MCF 10A (cell line): ENCODE data around the gene DUOXA2. TPM values are rescaled to one million over a fixed set of nuclear protein-coding genes. Genes with fewer than 3 reads are reported as not detected.
A peak's percentile ranks its signal among the peaks of the same experiment; 100 is the strongest.

Source experiments
- BruUV-seq: library from RNA; stranded (reverse); fragments of 400-500 nt; replicated peaks from 2 replicates; lab custom pipeline; 2021; lab: Mats Ljungman, UMichigan
- CTCF ChIA-PET: fragments of 300-600 bp; sonication (Branson Sonifier 250); formaldehyde crosslinking; extraction: SDS; loops from one replicate; lab custom pipeline; 2021; ENCODE audit warnings: antibody characterized with exemption, inconsistent platforms; lab: Yijun Ruan, JAX
- POLR2A ChIA-PET: fragments of 300-600, 350-650 bp; sonication (Branson Sonifier 250); formaldehyde crosslinking; extraction: SDS; loops from one replicate; lab custom pipeline; 2020; ENCODE audit warnings: antibody characterized with exemption, inconsistent platforms; lab: Yijun Ruan, JAX
- DNase-seq: peaks from one replicate; pipeline ENCODE4 v3.0.0-alpha.2; 2018; ENCODE audit not compliant: unreplicated experiment
- H3K27ac Mint-ChIP-seq: one replicate; pipeline ENCODE4 v1.8.0; 2022; ENCODE audit warnings: mild to moderate bottlenecking, low read depth, mixed read lengths; ENCODE audit not compliant: unreplicated experiment
- H3K27me3 Mint-ChIP-seq: one replicate; pipeline ENCODE4 v1.8.0; 2022; ENCODE audit warnings: mixed read lengths; ENCODE audit not compliant: insufficient read depth, unreplicated experiment
- H3K36me3 Mint-ChIP-seq: one replicate; pipeline ENCODE4 v1.8.0; 2022; ENCODE audit warnings: mild to moderate bottlenecking, moderate library complexity, mixed read lengths; ENCODE audit not compliant: insufficient read depth, unreplicated experiment
- H3K4me1 Mint-ChIP-seq: one replicate; pipeline ENCODE4 v1.8.0; 2022; ENCODE audit warnings: mixed read lengths; ENCODE audit not compliant: insufficient read depth, unreplicated experiment
- H3K4me3 Mint-ChIP-seq: one replicate; pipeline ENCODE4 v1.8.0; 2022; ENCODE audit warnings: mild to moderate bottlenecking, moderate library complexity, mixed read lengths; ENCODE audit not compliant: unreplicated experiment
- H3K9me3 Mint-ChIP-seq: one replicate; pipeline ENCODE4 v1.8.0; 2022; ENCODE audit warnings: mixed read lengths; ENCODE audit not compliant: unreplicated experiment
- CTCF ChIP-seq: fragments of 200-600 bp; IDR thresholded peaks from one replicate; pipeline ENCODE4 v1.8.0; 2022; ENCODE audit warnings: antibody characterized with exemption, mild to moderate bottlenecking; ENCODE audit not compliant: unreplicated experiment
- intact Hi-C: fragments of 100-400 bp; cut with micrococcal nuclease; formaldehyde crosslinking; loops from 2 replicates; pipeline ENCODE4 v1.14.1; 2022
- total RNA-seq: library from RNA; stranded (reverse); gene quantifications from 2 replicates; pipeline ENCODE4 v1.2.3, GENCODE V29; 2022

Gene DUOXA2
- total RNA-seq, 1 experiment from 2014 or later: not detected

GRCh38 chr15:45164914-45165313 is 50.8 kb downstream of the DUOXA2 start:
- TSS peak; percentile 23 for BruUV-seq
- intact Hi-C loops: no loop called here

GRCh38 chr15:45165536-45165935 is 51.4 kb downstream of the DUOXA2 start:
- intact Hi-C loops: no loop called here
- H3K4me3 Mint-ChIP-seq: peak overlapping the region; percentile 71
- DNase-seq: no peak
- BruUV-seq: no TSS peak
- peaks cover 8% of the 10 kb centered on the region for H3K36me3 Mint-ChIP-seq
- no peaks in the 10 kb centered on the region for H3K27me3 Mint-ChIP-seq
- ChIA-PET POLR2A (interaction anchor here (6.7 kb wide), 1 partner anchor 34 kb away, joined by 113 read pairs; no protein-coding TSS in a partner anchor), CTCF (interaction anchor here (0.5 to 10.8 kb wide), 9 partner anchors 13 to 470 kb away, joined by 3 to 94 read pairs (median 5); no protein-coding TSS in a partner anchor)
- peaks cover 23% of the 10 kb centered on the region for H3K4me1 Mint-ChIP-seq
- TF ChIP-seq CTCF: no peak
- H3K9me3 Mint-ChIP-seq: no peaks in the 10 kb centered on the region
- peak overlapping the region; percentile 63 for H3K27ac Mint-ChIP-seq

More at GRCh38 chr15:45164914-45165313, 50.8 kb downstream of the DUOXA2 start:
- Mint-ChIP-seq H3K4me1 (peaks cover 23% of the 10 kb centered on the region), H3K4me3 (peak overlapping the region; percentile 71), H3K27me3 (no peaks in the 10 kb centered on the region), H3K27ac (peak overlapping the region; percentile 46), H3K36me3 (peaks cover 12% of the 10 kb centered on the region), H3K9me3 (no peaks in the 10 kb centered on the region)
- CTCF ChIA-PET: interaction anchor here (0.7 to 10.8 kb wide), 14 partner anchors 14 to 292 kb away, joined by 3 to 94 read pairs (median 6); no protein-coding TSS in a partner anchor
- no peak for TF ChIP-seq CTCF
- POLR2A ChIA-PET: interaction anchor here (2.8 to 6.7 kb wide), 2 partner anchors 35 to 237 kb away, joined by 15 to 113 read pairs; a partner anchor contains a TSS
- DNase-seq: no peak

- TF ChIP-seq CTCF: peak; percentile 70
- Mint-ChIP-seq H3K27ac (peak overlapping the region; percentile 63), H3K9me3 (no peaks in the 10 kb centered on the region), H3K36me3 (peaks cover 8% of the 10 kb centered on the region), H3K27me3 (no peaks in the 10 kb centered on the region), H3K4me3 (peak overlapping the region; percentile 71), H3K4me1 (peaks cover 19% of the 10 kb centered on the region)
- intact Hi-C loops: loop anchor here (1.0 kb wide), 2 partner anchors 31 to 41 kb away; no protein-coding TSS in a partner anchor
- peak; percentile 88 for DNase-seq
- ChIA-PET POLR2A (interaction anchor here (0.6 to 6.7 kb wide), 8 partner anchors 9 to 235 kb away, joined by 3 to 113 read pairs (median 4); partner anchors contain the start of gene SORD), CTCF (interaction anchor here (0.5 to 3.5 kb wide), 20 partner anchors 9 to 233 kb away, joined by 3 to 36 read pairs (median 6); no protein-coding TSS in a partner anchor)
- BruUV-seq: no TSS peak
Measured at GRCh38 chr15:45166834-45167630, 52.9 kb downstream of the DUOXA2 start.

GRCh38 chr15:45167631-45168205 is 53.6 kb downstream of the DUOXA2 start:
- intact Hi-C loops: loop anchor here (1.0 kb wide), 2 partner anchors 31 to 41 kb away; no protein-coding TSS in a partner anchor
- CTCF ChIA-PET: interaction anchor here (0.5 to 3.5 kb wide), 24 partner anchors 9 to 232 kb away, joined by 3 to 36 read pairs (median 5); no protein-coding TSS in a partner anchor
- Mint-ChIP-seq H3K9me3 (no peaks in the 10 kb centered on the region), H3K4me1 (peaks cover 12% of the 10 kb centered on the region), H3K27ac (peak overlapping the region; percentile 63), H3K27me3 (no peaks in the 10 kb centered on the region), H3K36me3 (peaks cover 8% of the 10 kb centered on the region), H3K4me3 (peak overlapping the region; percentile 71)
- POLR2A ChIA-PET: interaction anchor here (0.7 to 6.7 kb wide), 8 partner anchors 10 to 235 kb away, joined by 3 to 113 read pairs (median 4); a partner anchor contains a TSS
- no peak for DNase-seq
- no peak for TF ChIP-seq CTCF
- BruUV-seq: no TSS peak
